ENCODE data around the gene P2RY14. TPM values are rescaled to one million over a fixed set of nuclear protein-coding genes. Genes with fewer than 3 reads are reported as not detected.

Gene P2RY14
- total and polyA plus RNA-seq, 2 donors (not counting 1 experiment from before 2014, with no cell fraction given) = 0.26 TPM; not detected in 1

GRCh38 chr3:151224268-151224866, 54.0 kb downstream of the P2RY14 start:
- DNase-seq (ENCODE audit: low read depth in 2 of 2) = no peak
- H4K20me1 ChIP-seq (ENCODE audit: control insufficient read depth, extremely low read depth, insufficient read depth, low read length) = no peaks in the 10 kb centered on the region
- no peak for TF ChIP-seq EZH2 (IDR thresholded peaks at IDR 0.05; ENCODE audit: low read length, missing control alignments)
- TF ChIP-seq, protein P1, sequence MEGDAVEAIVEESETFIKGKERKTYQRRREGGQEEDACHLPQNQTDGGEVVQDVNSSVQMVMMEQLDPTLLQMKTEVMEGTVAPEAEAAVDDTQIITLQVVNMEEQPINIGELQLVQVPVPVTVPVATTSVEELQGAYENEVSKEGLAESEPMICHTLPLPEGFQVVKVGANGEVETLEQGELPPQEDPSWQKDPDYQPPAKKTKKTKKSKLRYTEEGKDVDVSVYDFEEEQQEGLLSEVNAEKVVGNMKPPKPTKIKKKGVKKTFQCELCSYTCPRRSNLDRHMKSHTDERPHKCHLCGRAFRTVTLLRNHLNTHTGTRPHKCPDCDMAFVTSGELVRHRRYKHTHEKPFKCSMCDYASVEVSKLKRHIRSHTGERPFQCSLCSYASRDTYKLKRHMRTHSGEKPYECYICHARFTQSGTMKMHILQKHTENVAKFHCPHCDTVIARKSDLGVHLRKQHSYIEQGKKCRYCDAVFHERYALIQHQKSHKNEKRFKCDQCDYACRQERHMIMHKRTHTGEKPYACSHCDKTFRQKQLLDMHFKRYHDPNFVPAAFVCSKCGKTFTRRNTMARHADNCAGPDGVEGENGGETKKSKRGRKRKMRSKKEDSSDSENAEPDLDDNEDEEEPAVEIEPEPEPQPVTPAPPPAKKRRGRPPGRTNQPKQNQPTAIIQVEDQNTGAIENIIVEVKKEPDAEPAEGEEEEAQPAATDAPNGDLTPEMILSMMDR (conservative IDR thresholded peaks at IDR 0.05 in 1 of 2, IDR thresholded peaks at IDR 0.05 in 1 of 2; ENCODE audit: low read depth in 1 of 2, low read length in 2 of 2) = no peak

GRCh38 chr3:151219056-151219455, 59.3 kb downstream of the P2RY14 start:
- Histone ChIP-seq H3K4me2 (ENCODE audit: extremely low read depth, insufficient read depth, low read length) (no peak overlapping the region), H3K9me3 (ENCODE audit: control insufficient read depth, insufficient read depth, low read depth, low read length) (no peaks in the 10 kb centered on the region), H3K79me2 (ENCODE audit: control insufficient read depth, insufficient read depth, low read length) (no peaks in the 10 kb centered on the region), H4K20me1 (ENCODE audit: control insufficient read depth, extremely low read depth, insufficient read depth, low read length) (no peaks in the 10 kb centered on the region), H3K4me1 (ENCODE audit: control insufficient read depth, extremely low read depth, insufficient read depth, low read length) (peaks cover 8% of the 10 kb centered on the region), H3K9ac (ENCODE audit: insufficient read depth, low read length) (no peak overlapping the region), H3K36me3 (ENCODE audit: control insufficient read depth, insufficient read depth, low read length) (no peaks in the 10 kb centered on the region), H3K27me3 (ENCODE audit: control insufficient read depth, insufficient read depth, low read length) (no peaks in the 10 kb centered on the region), H3K4me3 (replicated peaks in 1 of 4; ENCODE audit: control extremely low read depth in 1 of 4, insufficient read depth in 1 of 4, low read depth in 3 of 4, low read length in 4 of 4) (no peak overlapping the region), H3K27ac (ENCODE audit: insufficient read depth, low read length) (no peak overlapping the region), H2AFZ (ENCODE audit: low read length) (no peak overlapping the region)
- TF ChIP-seq EZH2 (IDR thresholded peaks at IDR 0.05; ENCODE audit: low read length, missing control alignments) = no peak
- TF ChIP-seq, protein P1 (conservative IDR thresholded peaks at IDR 0.05 in 1 of 2, IDR thresholded peaks at IDR 0.05 in 1 of 2; ENCODE audit: low read depth in 1 of 2, low read length in 2 of 2) = no peak
- DNase-seq (ENCODE audit: low read depth in 2 of 2) = peak; percentile 49 to 90

More at GRCh38 chr3:151224268-151224866, 54.0 kb downstream of the P2RY14 start:
- Histone ChIP-seq H3K36me3 (ENCODE audit: control insufficient read depth, insufficient read depth, low read length) (no peaks in the 10 kb centered on the region), H3K27ac (ENCODE audit: insufficient read depth, low read length) (no peak overlapping the region), H3K9ac (ENCODE audit: insufficient read depth, low read length) (no peak overlapping the region), H3K4me3 (replicated peaks in 1 of 4; ENCODE audit: control extremely low read depth in 1 of 4, insufficient read depth in 1 of 4, low read depth in 3 of 4, low read length in 4 of 4) (no peak overlapping the region), H3K9me3 (ENCODE audit: control insufficient read depth, insufficient read depth, low read depth, low read length) (no peaks in the 10 kb centered on the region), H3K4me2 (ENCODE audit: extremely low read depth, insufficient read depth, low read length) (no peak overlapping the region), H2AFZ (ENCODE audit: low read length) (no peak overlapping the region), H3K27me3 (ENCODE audit: control insufficient read depth, insufficient read depth, low read length) (no peaks in the 10 kb centered on the region), H3K79me2 (ENCODE audit: control insufficient read depth, insufficient read depth, low read length) (no peaks in the 10 kb centered on the region), H3K4me1 (ENCODE audit: control insufficient read depth, extremely low read depth, insufficient read depth, low read length) (peaks cover 27% of the 10 kb centered on the region)

GRCh38 chr3:151218136-151218535, 60.2 kb downstream of the P2RY14 start:
- Histone ChIP-seq H4K20me1 (ENCODE audit: control insufficient read depth, extremely low read depth, insufficient read depth, low read length) (no peaks in the 10 kb centered on the region), H3K4me3 (replicated peaks in 1 of 4; ENCODE audit: control extremely low read depth in 1 of 4, insufficient read depth in 1 of 4, low read depth in 3 of 4, low read length in 4 of 4) (no peak overlapping the region), H3K9ac (ENCODE audit: insufficient read depth, low read length) (no peak overlapping the region), H2AFZ (ENCODE audit: low read length) (no peak overlapping the region), H3K4me2 (ENCODE audit: extremely low read depth, insufficient read depth, low read length) (no peak overlapping the region), H3K79me2 (ENCODE audit: control insufficient read depth, insufficient read depth, low read length) (no peaks in the 10 kb centered on the region), H3K4me1 (ENCODE audit: control insufficient read depth, extremely low read depth, insufficient read depth, low read length) (peaks cover 8% of the 10 kb centered on the region), H3K27ac (ENCODE audit: insufficient read depth, low read length) (no peak overlapping the region), H3K27me3 (ENCODE audit: control insufficient read depth, insufficient read depth, low read length) (no peaks in the 10 kb centered on the region), H3K9me3 (ENCODE audit: control insufficient read depth, insufficient read depth, low read depth, low read length) (no peaks in the 10 kb centered on the region), H3K36me3 (ENCODE audit: control insufficient read depth, insufficient read depth, low read length) (no peaks in the 10 kb centered on the region)
- DNase-seq (ENCODE audit: low read depth in 2 of 2) = no peak
- no peak for TF ChIP-seq EZH2 (IDR thresholded peaks at IDR 0.05; ENCODE audit: low read length, missing control alignments)
- TF ChIP-seq, protein P1 (conservative IDR thresholded peaks at IDR 0.05 in 1 of 2, IDR thresholded peaks at IDR 0.05 in 1 of 2; ENCODE audit: low read depth in 1 of 2, low read length in 2 of 2) = no peak

Data from fibroblast of lung (primary cell).